Ishikawa (cell line): ENCODE results near the gene NUDT4.

ENCODE experiments used
- CEBPB ChIP-seq: IDR thresholded peaks from 2 replicates; pipeline ENCODE4 v1.6.1; 2012
- CREB1 ChIP-seq: IDR thresholded peaks from 2 replicates; pipeline ENCODE4 v1.6.1; 2012; ENCODE audit warnings: low read depth
- EGR1 ChIP-seq: IDR thresholded peaks from 2 replicates; pipeline ENCODE4 v1.6.1; 2012
- EP300 ChIP-seq: IDR thresholded peaks from 2 replicates; pipeline ENCODE4 v1.6.1; 2012; ENCODE audit warnings: borderline replicate concordance
- FOXM1 ChIP-seq: IDR thresholded peaks from 2 replicates; pipeline ENCODE4 v1.6.1; 2012; ENCODE audit warnings: low read depth, borderline replicate concordance
- MAX ChIP-seq: IDR thresholded peaks from 2 replicates; pipeline ENCODE4 v1.6.1; 2012
- NFIC ChIP-seq: IDR thresholded peaks from 2 replicates; pipeline ENCODE4 v1.6.1; 2012
- RAD21 ChIP-seq: IDR thresholded peaks from 2 replicates; pipeline ENCODE4 v1.6.1; 2012; ENCODE audit warnings: low read depth
- REST ChIP-seq: IDR thresholded peaks from 2 replicates; pipeline ENCODE4 v1.6.1; 2012; ENCODE audit warnings: low read depth, mild to moderate bottlenecking
- TAF1 ChIP-seq: IDR thresholded peaks from 2 replicates; pipeline ENCODE4 v1.6.1; 2012; ENCODE audit warnings: low read depth, mild to moderate bottlenecking
- TCF12 ChIP-seq: IDR thresholded peaks from 2 replicates; pipeline ENCODE4 v1.6.1; 2012; ENCODE audit warnings: low read depth
- TEAD4 ChIP-seq: IDR thresholded peaks from 2 replicates; pipeline ENCODE4 v1.6.1; 2012
- USF1 ChIP-seq: IDR thresholded peaks from 2 replicates; pipeline ENCODE4 v1.6.1; 2012
- YY1 ChIP-seq: IDR thresholded peaks from 2 replicates; pipeline ENCODE4 v1.6.1; 2012; ENCODE audit warnings: low read depth
- ZBTB7A ChIP-seq: IDR thresholded peaks from 2 replicates; pipeline ENCODE4 v1.6.1; 2012; ENCODE audit warnings: low read depth

The NUDT4 gene

GRCh38 chr12:93449277-93449676, 71.6 kb downstream of the NUDT4 start:
- TF ChIP-seq CREB1 (no peak), TEAD4 (no peak), MAX (no peak), TCF12 (no peak), ZBTB7A (no peak), CEBPB (no peak), YY1 (no peak), USF1 (no peak)

GRCh38 chr12:93451423-93452158, 73.9 kb downstream of the NUDT4 start:
- TF ChIP-seq YY1 (no peak), EP300 (no peak)

GRCh38 chr12:93453633-93454032, 75.9 kb downstream of the NUDT4 start:
- TF ChIP-seq TCF12: no peak
- TF ChIP-seq CEBPB: no peak
- no peak for TF ChIP-seq EP300
- TF ChIP-seq CREB1: no peak
- no peak for TF ChIP-seq EGR1
- TF ChIP-seq FOXM1: no peak
- TF ChIP-seq USF1: no peak

GRCh38 chr12:93456077-93456476, 78.4 kb downstream of the NUDT4 start:
- no peak for TF ChIP-seq NFIC
- TF ChIP-seq FOXM1: no peak
- TF ChIP-seq CREB1: no peak
- no peak for TF ChIP-seq YY1
- no peak for TF ChIP-seq TEAD4
- TF ChIP-seq TCF12: no peak
- TF ChIP-seq MAX: no peak
- TF ChIP-seq EGR1: no peak
- TF ChIP-seq TAF1: no peak
- no peak for TF ChIP-seq REST
- no peak for TF ChIP-seq RAD21
